ENCODE measurements around the gene ADM5.

Gene ADM5

DNA sequence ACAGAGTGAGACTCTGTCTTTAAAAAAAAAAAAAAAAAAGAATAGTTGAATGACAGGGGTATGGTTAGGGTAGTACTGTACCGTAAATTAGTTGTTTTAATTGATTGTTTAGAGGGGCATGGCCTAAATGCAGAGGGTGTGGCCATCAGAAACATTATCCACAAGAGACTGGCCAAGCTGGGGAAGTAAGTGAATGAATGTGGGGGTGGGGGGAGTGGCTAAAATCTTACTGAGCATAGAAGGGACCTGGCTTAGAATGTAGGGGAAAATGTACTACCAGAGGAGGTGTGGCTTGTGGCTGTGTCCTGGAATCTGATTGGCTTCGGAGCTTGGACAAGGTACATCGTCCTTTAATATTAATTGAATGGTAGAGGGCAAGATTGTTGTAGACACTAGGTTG, 19.9 kb upstream of the ADM5 start:
- Histone ChIP-seq H4K20me1 (ENCODE audit: insufficient read depth, low read length) (no peaks in the 10 kb centered on the region), H3F3A (ENCODE audit: insufficient read depth, low read length) (peaks cover 6% of the 10 kb centered on the region; the same call in 1 of the 2 replicates), H3K4me3 (ENCODE audit: low read depth, low read length, poor library complexity, severe bottlenecking) (no peak overlapping the region), H2AFZ (ENCODE audit: low read length) (no peak overlapping the region), H3K9ac (ENCODE audit: low read length) (no peak overlapping the region), H3K27ac (ENCODE audit: low read depth, low read length, poor library complexity, severe bottlenecking) (no peak overlapping the region), H3K4me2 (ENCODE audit: low read length) (no peak overlapping the region), H3K79me2 (ENCODE audit: insufficient read depth, low read length) (0 out of 2 replicates have a peak, but pooled peaks cover 5% of the 10 kb centered on the region), H3K9me2 (ENCODE audit: low read depth, low read length) (no peaks in the 10 kb centered on the region), H3K27me3 (ENCODE audit: insufficient read depth, low read length) (no peaks in the 10 kb centered on the region), H3K4me1 (ENCODE audit: insufficient read depth, low read length, severe bottlenecking) (peaks cover 40% of the 10 kb centered on the region), H3K36me3 (ENCODE audit: insufficient read depth, low read length) (peaks cover 22% of the 10 kb centered on the region), H3K9me3 (ENCODE audit: low read length) (no peaks in the 10 kb centered on the region)
- TF ChIP-seq EZH2 (IDR thresholded peaks at IDR 0.05; ENCODE audit: borderline replicate concordance, low read length) = no peak
- TF ChIP-seq, protein P1, sequence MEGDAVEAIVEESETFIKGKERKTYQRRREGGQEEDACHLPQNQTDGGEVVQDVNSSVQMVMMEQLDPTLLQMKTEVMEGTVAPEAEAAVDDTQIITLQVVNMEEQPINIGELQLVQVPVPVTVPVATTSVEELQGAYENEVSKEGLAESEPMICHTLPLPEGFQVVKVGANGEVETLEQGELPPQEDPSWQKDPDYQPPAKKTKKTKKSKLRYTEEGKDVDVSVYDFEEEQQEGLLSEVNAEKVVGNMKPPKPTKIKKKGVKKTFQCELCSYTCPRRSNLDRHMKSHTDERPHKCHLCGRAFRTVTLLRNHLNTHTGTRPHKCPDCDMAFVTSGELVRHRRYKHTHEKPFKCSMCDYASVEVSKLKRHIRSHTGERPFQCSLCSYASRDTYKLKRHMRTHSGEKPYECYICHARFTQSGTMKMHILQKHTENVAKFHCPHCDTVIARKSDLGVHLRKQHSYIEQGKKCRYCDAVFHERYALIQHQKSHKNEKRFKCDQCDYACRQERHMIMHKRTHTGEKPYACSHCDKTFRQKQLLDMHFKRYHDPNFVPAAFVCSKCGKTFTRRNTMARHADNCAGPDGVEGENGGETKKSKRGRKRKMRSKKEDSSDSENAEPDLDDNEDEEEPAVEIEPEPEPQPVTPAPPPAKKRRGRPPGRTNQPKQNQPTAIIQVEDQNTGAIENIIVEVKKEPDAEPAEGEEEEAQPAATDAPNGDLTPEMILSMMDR (IDR thresholded peaks at IDR 0.05; ENCODE audit: low read length) = no peak

DNA sequence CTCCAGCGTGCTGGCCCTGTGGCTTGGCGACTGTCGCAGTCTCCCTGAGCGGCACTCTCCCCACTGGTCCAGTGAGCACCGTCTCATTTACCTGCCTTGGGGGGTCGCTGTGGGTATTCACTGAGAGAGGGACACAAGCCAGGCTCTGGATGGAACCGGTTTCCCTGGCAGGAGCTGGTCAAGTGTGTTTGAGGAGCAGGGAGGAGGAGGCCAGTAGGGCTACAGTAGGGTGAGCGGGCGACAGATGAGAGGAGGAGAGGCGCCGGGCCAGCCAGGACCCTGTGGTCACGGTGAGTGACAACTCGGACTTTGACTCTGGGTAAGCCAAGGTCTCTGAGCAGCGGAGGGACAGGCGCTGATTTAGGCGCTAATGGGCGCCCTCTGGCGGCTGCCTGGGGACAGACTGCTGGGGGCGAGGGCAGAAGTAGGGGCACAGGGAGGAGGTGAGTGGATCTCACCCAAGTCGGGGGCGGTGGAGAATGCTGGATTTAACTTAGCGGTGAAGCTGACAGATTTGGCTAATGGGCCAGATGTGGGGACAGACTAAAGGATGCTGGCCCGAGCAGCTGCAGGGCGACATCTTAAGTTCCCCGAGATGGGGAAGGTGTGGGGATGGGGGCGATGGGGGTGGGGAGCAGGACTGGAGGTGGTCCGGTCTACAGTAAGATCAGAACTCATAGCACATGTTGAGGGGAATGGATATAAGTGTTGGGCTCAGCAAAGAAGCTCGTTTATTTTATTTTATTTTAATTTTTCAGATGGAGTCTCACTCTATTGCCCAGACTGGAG, 17.1 kb upstream of the ADM5 start:
- no peaks in the 10 kb centered on the region for H4K20me1 ChIP-seq (ENCODE audit: insufficient read depth, low read length)
- H3K27me3 ChIP-seq (ENCODE audit: insufficient read depth, low read length) = no peaks in the 10 kb centered on the region
- peak overlapping the region; percentile 46 for H3K27ac ChIP-seq (ENCODE audit: low read depth, low read length, poor library complexity, severe bottlenecking)
- no peaks in the 10 kb centered on the region for H3K9me3 ChIP-seq (ENCODE audit: low read length)
- H3K4me2 ChIP-seq (ENCODE audit: low read length) = peak overlapping the region; percentile 44
- peak overlapping the region; percentile 17; the same call in 1 of the 2 replicates for H3K9ac ChIP-seq (ENCODE audit: low read length)
- H3K9me2 ChIP-seq (ENCODE audit: low read depth, low read length) = no peaks in the 10 kb centered on the region
- no peak overlapping the region for H2AFZ ChIP-seq (ENCODE audit: low read length)
- H3K4me3 ChIP-seq (ENCODE audit: low read depth, low read length, poor library complexity, severe bottlenecking) = peak overlapping the region; percentile 5
- no peaks in the 10 kb centered on the region for H3K79me2 ChIP-seq (ENCODE audit: insufficient read depth, low read length)
- peaks cover 41% of the 10 kb centered on the region for H3K4me1 ChIP-seq (ENCODE audit: insufficient read depth, low read length, severe bottlenecking)
- TF ChIP-seq, protein P1 (IDR thresholded peaks at IDR 0.05; ENCODE audit: low read length) = peak; percentile 97
- TF ChIP-seq EZH2 (IDR thresholded peaks at IDR 0.05; ENCODE audit: borderline replicate concordance, low read length) = no peak
- H3K36me3 ChIP-seq (ENCODE audit: insufficient read depth, low read length) = peaks cover 19% of the 10 kb centered on the region
- peaks cover 6% of the 10 kb centered on the region; the same call in 1 of the 2 replicates for H3F3A ChIP-seq (ENCODE audit: insufficient read depth, low read length)

DNA sequence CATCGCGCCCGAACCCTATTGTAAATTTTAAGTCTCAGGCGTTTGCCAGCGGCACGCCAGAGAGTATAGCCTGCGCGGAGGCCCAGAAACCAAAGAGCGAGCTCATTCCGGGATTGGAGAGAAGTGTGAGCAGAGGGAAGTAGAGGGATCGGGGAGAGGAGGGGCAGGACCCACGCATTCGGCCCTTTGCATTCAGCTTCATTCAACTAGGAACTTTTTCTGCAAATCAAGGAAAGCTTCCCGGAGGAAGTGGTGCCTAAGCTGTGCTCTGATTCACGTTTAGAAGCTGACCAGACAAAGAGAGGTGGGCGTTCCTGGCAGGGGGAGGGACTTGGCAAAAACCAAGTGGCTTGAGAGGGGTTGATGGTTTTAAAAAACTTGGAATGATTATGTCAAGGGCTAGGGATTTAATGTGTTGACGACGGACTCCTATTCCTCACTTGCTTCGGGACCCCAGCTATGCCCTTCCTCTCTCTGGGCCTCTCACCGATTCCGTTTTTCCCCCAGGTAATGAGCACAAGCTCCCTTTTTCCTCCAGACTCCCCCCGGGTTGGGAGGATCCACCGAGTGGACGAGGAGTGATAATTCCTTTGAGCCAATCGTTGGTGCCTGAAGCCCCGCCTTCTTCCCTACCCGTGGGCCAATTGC, 13.1 kb upstream of the ADM5 start:
- H3K27ac ChIP-seq (ENCODE audit: low read depth, low read length, poor library complexity, severe bottlenecking) = peak overlapping the region; percentile 92
- no peaks in the 10 kb centered on the region for H4K20me1 ChIP-seq (ENCODE audit: insufficient read depth, low read length)
- H3F3A ChIP-seq (ENCODE audit: insufficient read depth, low read length) = peaks cover 6% of the 10 kb centered on the region; the same call in 1 of the 2 replicates
- H3K9ac ChIP-seq (ENCODE audit: low read length) = peak overlapping the region; percentile 85
- no peaks in the 10 kb centered on the region for H3K9me3 ChIP-seq (ENCODE audit: low read length)
- peak overlapping the region; percentile 89 for H3K4me3 ChIP-seq (ENCODE audit: low read depth, low read length, poor library complexity, severe bottlenecking)
- peaks cover 12% of the 10 kb centered on the region for H3K36me3 ChIP-seq (ENCODE audit: insufficient read depth, low read length)
- peak overlapping the region; percentile 78 for H3K4me2 ChIP-seq (ENCODE audit: low read length)
- no peaks in the 10 kb centered on the region for H3K27me3 ChIP-seq (ENCODE audit: insufficient read depth, low read length)
- H2AFZ ChIP-seq (ENCODE audit: low read length) = no peak overlapping the region
- no peak for TF ChIP-seq EZH2 (IDR thresholded peaks at IDR 0.05; ENCODE audit: borderline replicate concordance, low read length)
- TF ChIP-seq, protein P1 (IDR thresholded peaks at IDR 0.05; ENCODE audit: low read length) = no peak
- H3K79me2 ChIP-seq (ENCODE audit: insufficient read depth, low read length) = peaks cover 31% of the 10 kb centered on the region
- H3K4me1 ChIP-seq (ENCODE audit: insufficient read depth, low read length, severe bottlenecking) = peaks cover 68% of the 10 kb centered on the region
- H3K9me2 ChIP-seq (ENCODE audit: low read depth, low read length) = no peaks in the 10 kb centered on the region
